ENCODE results near the gene MYO1B. TPM values are rescaled to one million over a fixed set of nuclear protein-coding genes. Genes with fewer than 3 reads are reported as not detected.

Gene MYO1B
- 10 to 100 TPM; 29.8 to 30.0 TPM for total RNA-seq
- long read RNA-seq, donor 1, full-length matches to known transcripts, result 2 of 5 reads
- long read RNA-seq, donor 1, partial matches to known transcripts, result 3 of 5 reads
- long read RNA-seq, donor 1, other reads (novel, unspliced or antisense), result 0 of 5 reads
- long read RNA-seq, donor 2, partial matches to known transcripts, result 2 of 5 reads
- long read RNA-seq, donor 2, other reads (novel, unspliced or antisense), result 2 of 5 reads

GRCh38 chr2:191245046-191245868, at the start of gene MYO1B:
TSS of gene MYO1B (plus strand) at chr2:191245404. CDS start at chr2:191276896, 31,492 bp downstream.
- no peak for DNase-seq (ENCODE audit: low spot score)
- intact Hi-C loops (cut with DNase I), result loop anchor here (10.0 kb wide), 2 partner anchors 250 to 260 kb away; no protein-coding TSS in a partner anchor

- DNase-seq (ENCODE audit: low spot score), result no peak
- intact Hi-C loops (cut with DNase I), result no loop called here
Observed at GRCh38 chr2:191197096-191197495, 48.1 kb upstream of the MYO1B start.

- intact Hi-C loops (cut with DNase I), result no loop called here
- no peak for DNase-seq (ENCODE audit: low spot score)
Observed at GRCh38 chr2:191198271-191198670, 46.9 kb upstream of the MYO1B start.

- intact Hi-C loops (cut with DNase I), result no loop called here
- DNase-seq (ENCODE audit: low spot score), result no peak
Observed at GRCh38 chr2:191199929-191200512, 45.2 kb upstream of the MYO1B start.

GRCh38 chr2:191200910-191201309, 44.3 kb upstream of the MYO1B start:
- DNase-seq (ENCODE audit: low spot score), result no peak
- intact Hi-C loops (cut with DNase I), result no loop called here

GRCh38 chr2:191202209-191202721, 42.9 kb upstream of the MYO1B start:
- DNase-seq (ENCODE audit: low spot score), result no peak
- intact Hi-C loops (cut with DNase I), result no loop called here

- intact Hi-C loops (cut with DNase I), result no loop called here
- no peak for DNase-seq (ENCODE audit: low spot score)
Observed at GRCh38 chr2:191202881-191203397, 42.3 kb upstream of the MYO1B start.

- intact Hi-C loops (cut with DNase I), result no loop called here
- DNase-seq (ENCODE audit: low spot score), result no peak
Observed at GRCh38 chr2:191204433-191204832, 40.8 kb upstream of the MYO1B start.

GRCh38 chr2:191206613-191207471, 38.4 kb upstream of the MYO1B start:
- no peak for DNase-seq (ENCODE audit: low spot score)
- intact Hi-C loops (cut with DNase I), result no loop called here

- intact Hi-C loops (cut with DNase I), result no loop called here
- no peak for DNase-seq (ENCODE audit: low spot score)
Observed at GRCh38 chr2:191209340-191209739, 35.9 kb upstream of the MYO1B start.

- no peak for DNase-seq (ENCODE audit: low spot score)
- intact Hi-C loops (cut with DNase I), result no loop called here
Observed at GRCh38 chr2:191212119-191212518, 33.1 kb upstream of the MYO1B start.

GRCh38 chr2:191213333-191213732, 31.9 kb upstream of the MYO1B start:
- no peak for DNase-seq (ENCODE audit: low spot score)
- intact Hi-C loops (cut with DNase I), result no loop called here

- intact Hi-C loops (cut with DNase I), result no loop called here
- DNase-seq (ENCODE audit: low spot score), result no peak
Observed at GRCh38 chr2:191215230-191215629, 30.0 kb upstream of the MYO1B start.

GRCh38 chr2:191215666-191216065, 29.5 kb upstream of the MYO1B start:
- intact Hi-C loops (cut with DNase I), result no loop called here
- no peak for DNase-seq (ENCODE audit: low spot score)

GRCh38 chr2:191217580-191217979, 27.6 kb upstream of the MYO1B start:
- intact Hi-C loops (cut with DNase I), result no loop called here

GRCh38 chr2:191218292-191218898, 26.8 kb upstream of the MYO1B start:
- no peak for DNase-seq (ENCODE audit: low spot score)
- intact Hi-C loops (cut with DNase I), result no loop called here

More at GRCh38 chr2:191217580-191217979, 27.6 kb upstream of the MYO1B start:
- no peak for DNase-seq (ENCODE audit: low spot score)

- DNase-seq (ENCODE audit: low spot score), result no peak
- intact Hi-C loops (cut with DNase I), result no loop called here
Observed at GRCh38 chr2:191220671-191221070, 24.5 kb upstream of the MYO1B start.

GRCh38 chr2:191221666-191222065, 23.5 kb upstream of the MYO1B start:
- intact Hi-C loops (cut with DNase I), result no loop called here
- DNase-seq (ENCODE audit: low spot score), result no peak

- DNase-seq (ENCODE audit: low spot score), result no peak
- intact Hi-C loops (cut with DNase I), result no loop called here
Observed at GRCh38 chr2:191222507-191222906, 22.7 kb upstream of the MYO1B start.
